NOMO-1 treated with DMSO at 0.1 percent for 48 hours (cell line): ENCODE measurements around the gene HNRNPH1.

ENCODE experiments used
- DNase-seq: peaks from one replicate; lab custom pipeline; 2025; ENCODE audit not compliant: unreplicated experiment; lab: John Stamatoyannopoulos, UW

Gene HNRNPH1

DNA sequence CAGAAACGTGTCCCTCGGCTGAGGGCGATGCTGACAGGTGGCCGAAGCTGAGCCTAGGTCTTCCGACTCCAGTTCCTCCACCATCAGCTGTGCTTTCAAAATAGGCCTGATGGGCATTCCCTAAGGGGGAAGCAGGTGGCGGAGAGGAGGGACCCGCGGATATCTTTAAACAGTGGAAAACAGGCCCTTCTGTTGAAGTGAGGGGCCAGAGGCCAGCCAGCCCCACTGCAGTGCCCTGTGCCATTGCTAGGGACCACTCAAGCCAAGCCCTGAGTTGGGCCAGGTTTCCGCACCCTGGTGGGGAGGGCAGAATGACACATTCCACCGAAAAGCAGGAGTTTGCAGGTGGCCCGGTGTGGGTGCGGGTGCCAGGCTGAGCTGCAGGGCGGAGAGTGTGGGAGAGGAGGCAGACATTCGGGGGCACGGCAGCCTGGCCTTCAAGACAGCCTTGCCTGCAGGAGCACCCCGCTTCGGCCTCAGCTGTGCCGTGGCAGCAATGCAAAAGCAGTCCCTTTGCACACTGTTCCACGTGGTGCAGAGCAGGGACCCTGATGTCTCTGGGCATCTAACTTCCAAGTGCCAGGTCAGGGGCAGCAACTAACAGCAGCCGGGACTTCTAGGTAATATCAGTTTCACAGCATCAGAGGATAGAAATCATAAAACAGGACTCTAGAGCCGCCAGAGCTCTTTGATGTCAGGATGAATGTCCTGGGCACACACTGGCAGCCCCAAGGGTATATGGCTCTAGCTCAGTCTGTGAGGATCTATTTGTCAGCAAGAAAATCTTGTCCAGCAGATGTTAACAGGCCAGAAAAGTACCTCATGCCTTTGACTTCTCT is 17.2 kb downstream of the HNRNPH1 start:
- no peak for DNase-seq

DNA sequence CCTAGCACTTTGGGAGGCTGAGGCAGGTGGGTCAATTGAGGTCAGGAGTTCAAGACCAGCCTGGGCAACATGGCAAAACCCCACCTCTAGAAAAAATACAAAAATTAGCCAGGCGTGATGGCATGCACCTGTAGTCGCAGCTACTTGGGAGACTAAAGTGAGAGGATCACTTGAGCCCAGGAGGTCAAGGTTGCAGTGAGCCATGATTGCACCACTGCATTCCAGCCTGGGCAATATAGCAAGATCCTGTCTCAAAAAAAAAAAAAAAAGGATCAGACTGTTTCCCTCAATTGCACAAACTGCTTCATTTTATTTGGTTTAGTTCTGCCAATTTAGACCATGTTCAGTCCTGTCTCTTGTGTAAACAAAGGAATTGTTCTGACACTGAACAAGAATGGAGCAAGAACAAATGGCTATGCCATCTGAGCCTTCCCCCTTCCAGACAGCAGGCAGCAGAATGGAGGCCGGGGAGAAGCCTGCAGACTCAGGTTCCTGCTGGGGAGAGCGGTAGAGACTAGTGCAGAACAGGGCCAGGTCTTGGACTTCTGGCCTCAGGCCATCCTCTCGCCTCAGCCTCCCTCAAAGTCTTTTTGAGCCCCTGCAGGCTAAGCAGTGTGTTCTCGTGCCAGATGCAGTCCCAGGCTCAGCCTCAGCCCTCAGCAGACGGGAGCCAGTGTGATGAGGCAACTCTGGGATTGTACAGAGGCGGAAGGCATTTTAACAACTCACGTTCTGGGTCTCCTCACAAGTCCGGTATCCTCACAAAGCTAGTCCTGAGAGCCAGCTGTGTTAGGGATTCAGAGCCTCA is 18.2 kb downstream of the HNRNPH1 start:
- no peak for DNase-seq

DNA sequence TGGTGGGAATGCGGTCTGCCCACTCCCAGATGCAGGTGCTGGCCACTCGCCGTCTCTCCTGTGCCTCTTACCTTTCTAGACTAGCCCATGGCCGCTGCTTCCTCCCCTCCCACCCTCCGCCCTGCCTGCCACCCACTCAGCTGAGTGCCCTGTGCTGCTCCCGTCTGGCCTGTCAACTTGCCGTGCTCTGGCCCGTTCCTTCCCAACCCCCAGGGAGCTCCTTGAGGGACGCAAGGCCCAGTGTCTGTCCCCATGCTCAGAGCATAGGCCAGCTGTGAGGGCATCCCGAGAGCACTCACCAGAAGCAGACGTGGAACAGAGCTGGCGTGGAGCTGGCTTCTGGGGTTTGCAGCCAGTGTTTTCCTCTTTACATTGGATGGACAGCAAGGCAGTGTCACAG is 20.2 kb downstream of the HNRNPH1 start:
- no peak for DNase-seq

DNA sequence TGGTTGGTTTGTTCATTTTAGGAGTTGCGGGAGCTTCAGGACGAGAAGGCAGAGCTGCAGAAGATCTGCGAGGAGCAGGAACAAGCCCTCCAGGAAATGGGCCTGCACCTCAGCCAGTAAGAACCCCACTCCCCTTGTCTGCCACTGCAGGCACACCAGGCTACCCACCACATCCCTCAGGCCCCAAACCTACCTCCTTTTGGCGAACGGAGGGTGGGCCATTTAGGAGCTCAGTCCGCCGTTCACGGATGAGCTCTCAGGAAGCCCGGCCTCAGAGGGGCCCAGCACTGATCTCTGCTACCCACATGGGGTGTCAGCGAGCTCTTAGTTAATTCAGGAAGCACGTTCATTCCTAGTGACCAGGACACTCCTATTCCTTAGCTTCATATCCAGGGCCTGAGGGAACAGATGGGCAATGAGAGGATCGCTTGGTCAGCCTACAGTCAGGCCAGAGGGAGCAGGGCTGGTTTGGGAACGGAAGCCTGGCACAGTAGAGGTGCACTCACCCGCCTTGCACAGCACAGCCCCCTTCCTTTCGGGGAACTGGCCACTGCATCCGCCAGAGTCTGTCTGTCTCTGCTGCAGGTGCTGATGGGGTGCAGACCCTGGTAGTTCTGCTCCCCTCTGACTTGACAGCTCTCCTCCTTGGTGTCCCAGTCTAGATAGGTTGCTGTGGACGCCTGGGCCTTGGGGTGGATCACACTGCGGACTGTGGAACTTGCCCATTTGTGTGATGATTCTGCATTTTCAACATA is 21.4 kb downstream of the HNRNPH1 start:
- no peak for DNase-seq

DNA sequence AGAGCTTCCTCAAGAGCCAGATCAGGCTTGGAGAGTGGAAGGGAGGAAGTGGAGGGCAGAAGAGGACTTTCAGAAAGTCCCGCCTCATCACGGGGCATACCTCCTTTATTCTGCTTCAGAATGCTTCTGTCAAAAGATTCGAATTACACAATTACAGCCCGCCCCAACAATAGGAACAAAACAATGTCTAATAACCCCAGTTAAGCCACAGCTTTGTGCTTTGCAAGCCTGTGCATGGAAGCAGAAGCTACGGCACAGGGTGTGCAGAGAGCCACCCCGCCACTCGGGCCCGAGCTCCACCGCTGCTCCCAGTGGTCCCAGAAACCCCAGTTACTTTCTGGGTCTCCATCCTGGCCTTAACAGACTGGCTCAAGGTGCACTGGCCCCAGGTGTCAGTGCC is 23.5 kb downstream of the HNRNPH1 start:
- no peak for DNase-seq

DNA sequence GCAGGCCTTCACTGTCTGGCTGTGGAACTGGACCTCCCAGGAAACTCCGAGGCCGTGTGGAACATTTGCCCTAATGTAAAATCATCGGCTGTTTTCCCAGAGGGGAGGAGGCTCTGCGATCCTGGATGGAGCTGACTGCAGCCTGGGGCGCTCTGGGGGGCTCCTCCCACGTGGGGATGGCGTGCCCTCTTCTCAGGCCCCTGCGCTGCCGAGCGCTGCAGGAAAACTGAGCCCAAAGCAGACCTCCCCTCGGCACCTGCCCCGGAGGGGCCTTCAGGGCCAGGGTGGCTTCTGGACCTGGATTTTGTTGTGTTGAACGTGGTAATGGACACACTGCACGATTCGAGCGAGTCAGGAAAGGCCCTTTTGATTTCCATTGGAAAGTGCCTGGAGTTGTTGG is 23.9 kb downstream of the HNRNPH1 start:
- no peak for DNase-seq

DNA sequence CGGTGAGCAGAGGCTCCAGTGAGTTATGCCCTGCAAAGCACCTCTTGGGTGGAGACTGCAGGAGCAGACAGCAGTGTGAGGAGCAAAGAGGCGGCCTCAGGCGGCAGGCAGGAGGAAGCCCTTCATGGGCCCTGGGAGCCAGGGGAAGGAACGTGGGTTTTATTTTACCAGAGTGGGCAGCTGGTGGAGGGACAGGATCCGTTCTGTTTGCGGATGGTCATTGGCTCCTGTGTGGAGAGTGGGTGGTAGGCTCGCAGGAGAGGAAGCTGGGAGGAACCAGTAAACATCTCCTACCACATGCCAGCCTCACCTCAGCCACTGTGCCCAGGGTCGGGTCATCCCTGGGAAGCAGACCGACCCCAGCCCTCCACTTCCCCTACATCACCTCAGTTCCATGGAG is 24.4 kb downstream of the HNRNPH1 start:
- DNase-seq = no peak

DNA sequence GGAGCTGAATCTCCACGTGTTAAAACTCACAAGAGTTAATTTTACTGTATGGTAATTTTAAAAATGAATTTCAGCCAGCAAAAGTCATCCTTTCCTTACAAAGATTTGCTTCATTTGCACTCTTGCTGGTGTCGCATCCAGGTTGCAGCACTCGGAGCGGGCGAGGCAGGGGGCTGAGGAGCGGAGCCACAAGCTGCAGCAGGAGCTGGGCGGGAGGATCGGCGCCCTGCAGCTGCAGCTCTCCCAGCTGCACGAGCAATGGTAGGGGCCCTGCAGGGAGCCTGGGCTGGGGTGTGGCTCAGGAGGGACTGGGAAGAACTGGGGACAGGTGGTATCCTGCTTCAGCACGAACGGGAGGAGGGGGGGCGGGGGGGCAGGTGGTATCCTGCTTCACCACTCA is 27.1 kb downstream of the HNRNPH1 start:
- no peak for DNase-seq

DNA sequence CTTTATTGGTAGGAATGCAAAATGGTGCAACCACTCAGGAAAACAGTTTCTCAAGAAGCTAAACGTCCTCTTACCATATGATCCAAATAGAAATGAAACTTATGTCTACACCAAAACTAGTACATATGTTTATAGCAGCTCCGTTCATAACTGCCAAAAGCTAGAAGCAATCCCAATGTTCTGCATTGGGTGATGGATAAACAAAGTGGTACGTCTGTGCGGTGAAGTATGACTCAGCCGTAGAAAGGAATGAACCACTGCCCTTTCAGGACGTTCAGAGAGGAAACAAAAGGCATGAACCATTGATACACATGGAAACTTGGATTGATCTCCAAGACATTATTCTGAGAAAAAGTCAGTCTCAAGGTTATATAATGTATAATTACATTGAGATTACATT is 27.6 kb downstream of the HNRNPH1 start:
- DNase-seq = no peak

DNA sequence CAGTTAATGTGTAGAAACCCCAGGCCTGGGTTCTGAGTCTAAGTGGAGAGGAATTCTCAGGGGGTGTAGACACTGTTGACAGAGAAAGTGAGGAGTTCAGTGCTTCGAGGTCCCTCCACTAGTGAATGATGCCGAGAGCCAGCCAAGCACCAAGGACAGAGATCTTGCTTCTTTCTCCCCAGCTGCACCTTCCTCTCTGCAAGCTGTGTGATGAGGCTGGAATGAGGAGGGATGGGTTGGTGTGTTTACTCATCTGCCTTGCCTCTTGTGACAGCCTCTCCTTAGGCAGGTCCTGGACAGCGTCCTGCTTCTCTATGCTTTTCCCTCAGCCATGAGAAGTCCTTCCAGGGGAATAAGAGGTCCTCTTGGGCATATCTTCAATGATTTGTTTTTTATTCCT is 35.3 kb downstream of the HNRNPH1 start:
- no peak for DNase-seq

DNA sequence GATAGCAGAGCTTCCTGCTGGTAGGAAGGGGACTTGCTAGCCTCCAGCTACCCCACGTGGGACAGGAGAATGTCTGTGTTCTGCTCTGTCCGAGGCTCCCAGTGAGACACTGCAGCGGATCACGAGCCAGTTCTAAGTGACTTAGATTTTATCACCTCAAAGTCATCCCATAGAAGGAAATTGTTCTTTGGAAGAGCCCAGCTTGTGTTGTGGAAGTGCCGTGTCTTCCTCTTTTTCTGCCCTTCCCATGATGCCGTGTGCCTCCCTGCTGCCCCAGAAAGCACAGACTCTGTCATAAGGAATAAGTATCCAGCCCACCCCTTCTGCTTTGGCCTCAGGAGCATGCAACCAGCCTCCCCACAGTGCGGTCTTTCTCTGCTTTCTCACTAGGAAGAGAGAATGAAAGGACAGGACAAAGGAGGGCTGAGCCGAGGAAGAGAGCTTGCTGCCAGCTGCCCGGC is 37.5 kb downstream of the HNRNPH1 start:
- no peak for DNase-seq

DNA sequence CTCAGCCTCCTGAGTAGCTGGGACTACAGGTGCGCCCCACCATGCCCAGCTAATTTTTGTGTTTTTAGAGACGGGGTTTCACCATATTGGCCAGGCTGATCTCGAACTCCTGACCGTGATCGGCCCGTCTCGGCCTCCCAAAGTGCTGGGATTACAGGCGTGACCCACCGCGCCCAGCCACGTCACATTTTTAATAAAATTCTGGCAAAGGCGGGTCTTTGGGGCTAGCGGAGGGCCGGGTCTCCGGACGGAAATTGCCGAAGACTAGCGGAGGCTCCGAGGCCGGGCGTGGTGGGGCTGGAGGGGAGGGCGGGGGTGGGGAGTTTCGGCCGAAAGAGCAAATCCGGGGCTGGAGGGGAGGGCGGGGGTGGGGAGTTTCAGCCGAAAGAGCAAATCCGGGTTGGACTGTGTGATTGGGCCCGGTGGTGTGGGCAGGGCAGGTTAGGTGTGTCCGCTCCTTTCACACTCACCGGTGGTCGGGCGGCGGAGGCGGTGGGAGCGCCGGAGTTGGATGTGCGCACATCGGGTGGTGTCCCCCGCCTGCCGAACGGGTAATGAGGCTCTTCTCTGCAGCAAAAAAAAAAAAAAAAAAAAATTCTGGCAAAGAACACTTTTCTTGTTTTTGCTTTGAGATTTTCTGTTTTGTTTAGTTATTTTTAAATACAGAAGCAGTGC is 46.0 kb downstream of the HNRNPH1 start:
- DNase-seq = no peak

DNA sequence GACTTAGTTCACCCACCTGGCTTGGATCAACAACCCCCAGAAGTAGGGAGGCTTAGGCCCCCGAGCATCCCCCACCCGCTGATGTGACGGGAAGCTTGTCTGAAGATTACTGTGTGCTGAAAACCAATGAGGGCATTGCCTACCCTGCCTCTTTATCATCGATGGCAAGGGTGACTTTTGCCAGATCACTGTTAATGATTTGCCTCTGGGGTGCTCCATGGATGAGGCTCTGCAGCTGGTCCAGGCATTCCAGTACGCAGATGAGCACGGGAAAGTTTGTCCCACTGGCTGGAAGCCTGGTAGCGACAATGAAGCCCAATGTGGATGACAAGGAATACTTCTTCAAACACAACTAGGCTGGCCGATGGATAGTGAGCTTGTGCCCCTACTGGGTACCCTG is 51.1 kb downstream of the HNRNPH1 start:
- no peak for DNase-seq

DNA sequence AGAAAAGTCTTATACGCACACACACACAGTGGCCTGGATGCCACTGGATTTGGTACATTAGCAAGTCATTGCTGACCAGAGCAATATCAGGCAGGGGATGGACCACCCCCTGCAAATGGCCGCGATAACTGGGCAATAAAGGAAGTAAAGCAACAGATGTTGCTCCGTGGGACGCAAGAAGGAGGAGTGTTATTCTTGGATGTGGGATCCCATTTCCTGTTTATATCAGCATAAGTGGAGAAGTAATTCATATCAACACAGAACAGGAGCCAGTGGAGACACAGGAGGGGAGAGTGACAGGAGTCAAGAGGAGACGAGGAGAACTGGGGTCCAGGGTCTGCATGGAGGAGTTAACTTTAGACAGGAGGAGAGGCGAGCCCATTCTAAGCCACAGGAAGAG is 54.8 kb downstream of the HNRNPH1 start:
- DNase-seq = no peak

DNA sequence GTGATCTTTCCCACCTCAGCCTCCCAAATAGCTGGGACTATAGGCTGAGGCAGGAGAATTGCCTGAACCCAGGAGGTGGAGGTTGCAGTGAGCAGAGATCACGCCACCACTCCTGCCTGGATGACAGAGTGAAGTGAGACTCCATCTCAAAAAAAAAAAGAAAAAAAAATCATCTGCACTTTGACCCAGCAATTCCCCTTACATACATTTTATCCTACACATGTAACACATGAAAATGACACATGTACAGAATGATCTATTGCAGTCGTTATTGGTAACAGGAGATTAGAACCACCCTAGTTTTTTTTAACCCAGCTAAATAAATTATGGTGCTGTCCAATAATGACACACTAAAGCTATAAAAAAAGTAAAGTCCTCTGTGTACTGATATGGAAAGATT is 58.9 kb downstream of the HNRNPH1 start:
- no peak for DNase-seq
